Mesenteric fat pad (tissue), 1 donor: ENCODE results near the gene GATM. TPM values are rescaled to one million over a fixed set of nuclear protein-coding genes. Genes with fewer than 3 reads are reported as not detected.
"Not testable (repeated sequence)": the region's sequence is repeated elsewhere in the genome, so short reads cannot be mapped to it uniquely, and the experiment has no call there.

Experiments
- DNase-seq: peaks from one replicate; pipeline ENCODE4 v3.0.0-alpha.2; 2020; ENCODE audit warnings: low spot score
- total RNA-seq: library from RNA; stranded (reverse); fragmentation: NEBNext Ultra II Directional; extraction: Animal tissue kit (Norgen Biotek cat#: 25700); gene quantifications from one replicate; pipeline ENCODE4 v1.2.1, GENCODE V29; 2021
- donor health status: DM: yes; HTN: yes; CAD: no.

The GATM gene
- total RNA-seq, 1 donor from 2014 or later = 10.6 TPM

GRCh38 chr15:45354711-45355110 lies 23.6 kb downstream of the GATM start:
- DNase-seq = no peak

- DNase-seq = no peak
These were observed 27.1 kb downstream of the GATM start for GRCh38 chr15:45351227-45351626.

- DNase-seq = no peak
These were observed 28.7 kb downstream of the GATM start for GRCh38 chr15:45349623-45350022.

GRCh38 chr15:45347989-45348388 lies 30.4 kb downstream of the GATM start:
- no peak for DNase-seq

GRCh38 chr15:45347033-45347432 lies 31.3 kb downstream of the GATM start:
- DNase-seq = no peak

- DNase-seq = no peak
These were observed 32.0 kb downstream of the GATM start for GRCh38 chr15:45346381-45346780.

- DNase-seq = no peak
These were observed 35.0 kb downstream of the GATM start for GRCh38 chr15:45343258-45343860.

GRCh38 chr15:45341790-45342189 lies 36.6 kb downstream of the GATM start:
- no peak for DNase-seq

- no peak for DNase-seq
These were observed 37.9 kb downstream of the GATM start for GRCh38 chr15:45340429-45340828.

- no peak for DNase-seq
These were observed 39.9 kb downstream of the GATM start for GRCh38 chr15:45338417-45338816.

- DNase-seq = no peak
These were observed 41.1 kb downstream of the GATM start for GRCh38 chr15:45337224-45337623.

- DNase-seq = no peak
These were observed 44.8 kb downstream of the GATM start for GRCh38 chr15:45333550-45333949.

GRCh38 chr15:45332694-45333093 lies 45.6 kb downstream of the GATM start:
- DNase-seq = no peak

- DNase-seq = no peak
These were observed 46.4 kb downstream of the GATM start for GRCh38 chr15:45331972-45332371.

GRCh38 chr15:45328663-45329062 lies 49.7 kb downstream of the GATM start:
- no peak for DNase-seq

- no peak for DNase-seq
These were observed 51.6 kb downstream of the GATM start for GRCh38 chr15:45326741-45327140.

- no peak for DNase-seq
These were observed 52.1 kb downstream of the GATM start for GRCh38 chr15:45326280-45326679.

- DNase-seq = no peak
These were observed 57.7 kb downstream of the GATM start for GRCh38 chr15:45320581-45321205.

- DNase-seq = no peak
These were observed 58.7 kb downstream of the GATM start for GRCh38 chr15:45319472-45320214.

GRCh38 chr15:45314960-45315359 lies 63.4 kb downstream of the GATM start:
- DNase-seq = no peak

- DNase-seq = not testable (repeated sequence)
These were observed 64.2 kb downstream of the GATM start for GRCh38 chr15:45314117-45314516.
